HEK293 (cell line): ENCODE data around the gene SSTR3.

Source experiments
- ZNF24 ChIP-seq: fragments of 450-650 bp; formaldehyde crosslinking; IDR thresholded peaks from 2 replicates; pipeline ENCODE4 v1.5.1; 2016; ENCODE audit warnings: missing biosample characterization, missing genetic modification characterization
- ZXDB ChIP-seq: fragments of 450-650 bp; formaldehyde crosslinking; IDR thresholded peaks from 2 replicates; pipeline ENCODE4 v1.5.1; 2016; ENCODE audit warnings: missing biosample characterization, missing genetic modification characterization
- TF ChIP-seq, protein P1 (sequence below): IDR thresholded peaks from 2 replicates; pipeline ENCODE4 v1.6.1; 2011; ENCODE audit warnings: mild to moderate bottlenecking, low read depth, low read length, borderline replicate concordance
- TF ChIP-seq, protein P2 (sequence below): fragments of 450-650 bp; formaldehyde crosslinking; IDR thresholded peaks from 2 replicates; pipeline ENCODE4 v1.5.1; 2016; ENCODE audit warnings: missing biosample characterization, missing genetic modification characterization
- TF ChIP-seq, protein P3 (sequence below): fragments of 450-650 bp; formaldehyde crosslinking; optimal IDR thresholded peaks from 2 replicates; pipeline ENCODE3; 2016; ENCODE audit warnings: missing biosample characterization, mild to moderate bottlenecking, missing genetic modification characterization

DNA sequence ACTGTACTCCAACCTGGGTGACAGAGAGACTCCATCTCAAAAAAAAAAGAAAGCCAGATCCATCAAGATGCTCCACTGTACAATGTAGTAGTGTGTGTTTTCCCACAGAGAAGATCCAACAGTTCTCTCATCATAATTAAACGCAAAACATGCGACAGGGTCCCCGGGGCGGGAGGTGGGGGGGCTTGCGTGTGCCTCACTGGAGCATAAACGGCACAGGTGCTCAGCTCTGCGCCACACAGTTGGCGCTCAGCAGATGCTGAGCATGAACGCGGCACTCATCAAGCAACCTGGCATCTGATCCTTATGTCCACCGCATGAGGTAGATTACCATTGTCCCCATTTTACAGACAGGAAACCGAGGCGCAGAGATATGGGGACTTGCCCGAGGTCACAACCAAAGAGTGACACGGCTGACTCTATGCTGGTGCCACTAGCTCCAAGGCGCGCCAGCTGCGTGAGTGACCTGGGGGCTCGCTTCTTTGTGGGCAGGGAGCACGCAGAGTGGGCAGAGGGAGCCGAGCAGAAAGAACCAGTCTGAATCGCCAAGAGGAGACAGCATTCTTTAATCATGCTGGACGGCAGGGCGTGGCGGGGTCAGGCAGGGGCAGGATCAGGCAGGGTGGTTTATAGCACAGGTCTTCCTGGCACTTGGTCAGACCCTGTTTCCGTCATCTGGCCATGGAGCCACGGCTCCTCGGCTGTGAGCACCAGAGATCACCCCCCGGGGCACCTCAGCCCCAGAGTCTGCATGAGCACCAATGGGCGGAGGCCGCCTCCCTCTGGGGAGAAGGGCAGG is 32.5 kb downstream of the SSTR3 start:
- TF ChIP-seq, protein P1, sequence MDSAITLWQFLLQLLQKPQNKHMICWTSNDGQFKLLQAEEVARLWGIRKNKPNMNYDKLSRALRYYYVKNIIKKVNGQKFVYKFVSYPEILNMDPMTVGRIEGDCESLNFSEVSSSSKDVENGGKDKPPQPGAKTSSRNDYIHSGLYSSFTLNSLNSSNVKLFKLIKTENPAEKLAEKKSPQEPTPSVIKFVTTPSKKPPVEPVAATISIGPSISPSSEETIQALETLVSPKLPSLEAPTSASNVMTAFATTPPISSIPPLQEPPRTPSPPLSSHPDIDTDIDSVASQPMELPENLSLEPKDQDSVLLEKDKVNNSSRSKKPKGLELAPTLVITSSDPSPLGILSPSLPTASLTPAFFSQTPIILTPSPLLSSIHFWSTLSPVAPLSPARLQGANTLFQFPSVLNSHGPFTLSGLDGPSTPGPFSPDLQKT, result no peak
- TF ChIP-seq, protein P2, sequence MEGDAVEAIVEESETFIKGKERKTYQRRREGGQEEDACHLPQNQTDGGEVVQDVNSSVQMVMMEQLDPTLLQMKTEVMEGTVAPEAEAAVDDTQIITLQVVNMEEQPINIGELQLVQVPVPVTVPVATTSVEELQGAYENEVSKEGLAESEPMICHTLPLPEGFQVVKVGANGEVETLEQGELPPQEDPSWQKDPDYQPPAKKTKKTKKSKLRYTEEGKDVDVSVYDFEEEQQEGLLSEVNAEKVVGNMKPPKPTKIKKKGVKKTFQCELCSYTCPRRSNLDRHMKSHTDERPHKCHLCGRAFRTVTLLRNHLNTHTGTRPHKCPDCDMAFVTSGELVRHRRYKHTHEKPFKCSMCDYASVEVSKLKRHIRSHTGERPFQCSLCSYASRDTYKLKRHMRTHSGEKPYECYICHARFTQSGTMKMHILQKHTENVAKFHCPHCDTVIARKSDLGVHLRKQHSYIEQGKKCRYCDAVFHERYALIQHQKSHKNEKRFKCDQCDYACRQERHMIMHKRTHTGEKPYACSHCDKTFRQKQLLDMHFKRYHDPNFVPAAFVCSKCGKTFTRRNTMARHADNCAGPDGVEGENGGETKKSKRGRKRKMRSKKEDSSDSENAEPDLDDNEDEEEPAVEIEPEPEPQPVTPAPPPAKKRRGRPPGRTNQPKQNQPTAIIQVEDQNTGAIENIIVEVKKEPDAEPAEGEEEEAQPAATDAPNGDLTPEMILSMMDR (tag by site-specific recombination), result no peak
- TF ChIP-seq ZXDB (tag by site-specific recombination) (no peak), ZNF24 (tag by site-specific recombination) (no peak)
- TF ChIP-seq, protein P3, sequence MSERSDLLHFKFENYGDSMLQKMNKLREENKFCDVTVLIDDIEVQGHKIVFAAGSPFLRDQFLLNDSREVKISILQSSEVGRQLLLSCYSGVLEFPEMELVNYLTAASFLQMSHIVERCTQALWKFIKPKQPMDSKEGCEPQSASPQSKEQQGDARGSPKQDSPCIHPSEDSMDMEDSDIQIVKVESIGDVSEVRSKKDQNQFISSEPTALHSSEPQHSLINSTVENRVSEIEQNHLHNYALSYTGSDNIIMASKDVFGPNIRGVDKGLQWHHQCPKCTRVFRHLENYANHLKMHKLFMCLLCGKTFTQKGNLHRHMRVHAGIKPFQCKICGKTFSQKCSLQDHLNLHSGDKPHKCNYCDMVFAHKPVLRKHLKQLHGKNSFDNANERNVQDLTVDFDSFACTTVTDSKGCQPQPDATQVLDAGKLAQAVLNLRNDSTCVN (tag by site-specific recombination), result no peak
